Gastroesophageal sphincter (tissue), 4 donors: ENCODE data around the gene CDAN1. TPM values are rescaled to one million over a fixed set of nuclear protein-coding genes. Genes with fewer than 3 reads are reported as not detected.

Source experiments
- ATAC-seq: fragments of 150-250 bp; one replicate; pipeline ENCODE4 v1.9.1; 2016; ENCODE audit warnings: mild to moderate bottlenecking, moderate library complexity
- H3K27ac ChIP-seq, 4 donors: fragments of 200-600 bp; sonication (generic) in 3 of 4; 1 replicate in 3 of 4; 2 replicates in 1 of 4; pipeline ENCODE4 v1.5.1; 2016 to 2019
- H3K27me3 ChIP-seq: fragments of 200-600 bp; sonication (generic); one replicate; pipeline ENCODE4 v1.5.1; 2019
- H3K36me3 ChIP-seq, 2 donors: fragments of 200-600 bp; sonication (generic); one replicate each; pipeline ENCODE4 v1.5.1; 2019; ENCODE audit warnings: control low read depth in 1 of 2
- H3K4me1 ChIP-seq, 3 donors: fragments of 200-600 bp; sonication (generic); 1 replicate in 2 of 3; 2 replicates in 1 of 3; pipeline ENCODE4 v1.5.1; 2016 to 2019; ENCODE audit warnings: control low read depth in 2 of 3
- H3K4me3 ChIP-seq, 2 donors: fragments of 200-600 bp; sonication (generic); one replicate each; pipeline ENCODE4 v1.5.1; 2019; ENCODE audit warnings: mild to moderate bottlenecking in 1 of 2, moderate library complexity in 1 of 2
- H3K9me3 ChIP-seq, 3 donors: fragments of 200-600 bp; sonication (generic); one replicate each; pipeline ENCODE4 v1.5.1; 2017 to 2019; ENCODE audit warnings: control low read depth in 2 of 3
- CTCF ChIP-seq, 4 experiments: fragments of 200-600 bp in 2 of 4; fragments of 450-650 bp in 2 of 4; sonication (generic) in 1 of 4; IDR thresholded peaks; one replicate each; pipeline ENCODE4 v1.5.1; 2017 to 2019; ENCODE audit warnings: antibody characterized with exemption in 4 of 4, mild to moderate bottlenecking in 2 of 4, moderate library complexity in 2 of 4
- EP300 ChIP-seq: sonication (generic); formaldehyde crosslinking; IDR thresholded peaks from one replicate; pipeline ENCODE4 v1.6.1; 2017; ENCODE audit warnings: antibody characterized with exemption, mild to moderate bottlenecking
- POLR2A ChIP-seq, 2 donors: fragments of 450-650 bp; IDR thresholded peaks; one replicate each; pipeline ENCODE4 v1.6.1; 2017; ENCODE audit warnings: antibody characterized with exemption in 2 of 2, mild to moderate bottlenecking in 2 of 2, moderate library complexity in 1 of 2
- POLR2AphosphoS5 ChIP-seq: sonication (generic); formaldehyde crosslinking; IDR thresholded peaks from one replicate; pipeline ENCODE4 v1.6.1; 2017; ENCODE audit warnings: antibody characterized with exemption
- WGBS, 2 donors: methylation state at CpG; one replicate each; pipeline ENCODE4 v1.1.5; 2018; ENCODE audit warnings: low coverage in 1 of 2; 5-methylcytosine and 5-hydroxymethylcytosine counted together
- total RNA-seq, 4 donors: library from RNA; depleted of rRNA; stranded (reverse); fragments of >200 nt; gene quantifications; one replicate each; pipeline ENCODE4 v1.1.0, GENCODE V29; 2016

CDAN1 gene
- total RNA-seq, 4 donors from 2014 or later, result 6.5 to 15.7 (median 12.1) TPM

- Histone ChIP-seq H3K9me3 (no peaks in the 10 kb centered on the region), H3K27me3 (no peaks in the 10 kb centered on the region), H3K4me3 (no peak overlapping the region), H3K36me3 (peaks cover 0 to 100% of the 10 kb centered on the region in 2 donors), H3K27ac (no peak overlapping the region), H3K4me1 (peaks cover 0 to 12% (median 0%) of the 10 kb centered on the region in 3 donors)
- no peak for ATAC-seq
- 100% methylated on average over 1 of the region's 1 CpG for WGBS, 2 donors
- TF ChIP-seq POLR2AphosphoS5, result no peak
- no peak for TF ChIP-seq POLR2A (IDR thresholded peaks at IDR 0.05)
- TF ChIP-seq CTCF (IDR thresholded peaks at IDR 0.05), result no peak
- TF ChIP-seq EP300, result no peak
Measured at GRCh38 chr15:42675021-42675420, 61.9 kb downstream of the CDAN1 start.

GRCh38 chr15:42674472-42674871, 62.5 kb downstream of the CDAN1 start:
- ATAC-seq, result no peak
- Histone ChIP-seq H3K27me3 (no peaks in the 10 kb centered on the region), H3K4me3 (no peak overlapping the region), H3K27ac (no peak overlapping the region), H3K36me3 (peaks cover 0 to 100% of the 10 kb centered on the region in 2 donors), H3K4me1 (peaks cover 0 to 12% (median 0%) of the 10 kb centered on the region in 3 donors), H3K9me3 (no peaks in the 10 kb centered on the region)
- TF ChIP-seq EP300 (no peak), POLR2A (IDR thresholded peaks at IDR 0.05) (no peak), CTCF (IDR thresholded peaks at IDR 0.05) (no peak), POLR2AphosphoS5 (no peak)
- WGBS, 2 donors, result 87 to 90% methylated on average over 3 to 4 of the region's 6 CpGs

Other genes with a start within 250 kb of the CDAN1 start
- gene ZNF106, start 246.0 kb downstream of the CDAN1 start, total RNA-seq, result 100 to 1,000 TPM; 118 to 592 (median 369) TPM
- 10 to 100 TPM; 50.0 to 71.8 (median 57.2) TPM for gene SNAP23, start 241.5 kb downstream of the CDAN1 start, total RNA-seq
- 10 to 100 TPM; 14.9 to 19.4 (median 15.4) TPM for gene LRRC57, start 188.3 kb downstream of the CDAN1 start, total RNA-seq
- gene HAUS2, start 188.3 kb downstream of the CDAN1 start, total RNA-seq, result 10 to 100 TPM; 15.3 to 42.2 (median 32.3) TPM
- 10 to 100 TPM; 15.5 to 78.4 (median 29.1) TPM for gene STARD9, start 161.5 kb downstream of the CDAN1 start, total RNA-seq
- 10 to 100 TPM; 21.2 to 24.4 (median 23.2) TPM for gene TTBK2, start 183.7 kb upstream of the CDAN1 start, total RNA-seq